Nephron (organoid): ENCODE measurements around the gene HOXB9.

Source experiments
- H3K27ac Mint-ChIP-seq, 3 experiments: 2 replicates each; pipeline ENCODE4 v1.8.0; 2020; ENCODE audit warnings: mixed read lengths in 3 of 3, mild to moderate bottlenecking in 2 of 3, moderate library complexity in 1 of 3
- H3K27me3 Mint-ChIP-seq: 2 replicates; pipeline ENCODE4 v1.8.0; 2021; ENCODE audit warnings: low read depth, mild to moderate bottlenecking, moderate library complexity, mixed read lengths
- H3K36me3 Mint-ChIP-seq: 2 replicates; pipeline ENCODE4 v1.8.0; 2020; ENCODE audit warnings: low read depth, mixed read lengths
- H3K4me1 Mint-ChIP-seq: 2 replicates; pipeline ENCODE4 v1.8.0; 2020; ENCODE audit warnings: mixed read lengths
- H3K4me3 Mint-ChIP-seq, 3 experiments: 2 replicates each; pipeline ENCODE4 v1.8.0; 2020; ENCODE audit warnings: mild to moderate bottlenecking in 3 of 3, mixed read lengths in 3 of 3, moderate library complexity in 2 of 3
- H3K9me3 Mint-ChIP-seq: 2 replicates; pipeline ENCODE4 v1.8.0; 2020; ENCODE audit warnings: mixed read lengths
- CTCF ChIP-seq, 3 experiments: fragments of 200-600 bp; sonication (generic); IDR thresholded peaks; one replicate each; pipeline ENCODE4 v1.5.0; 2021; ENCODE audit warnings: antibody characterized with exemption in 3 of 3; ENCODE audit not compliant: unreplicated experiment in 3 of 3

HOXB9 gene

DNA sequence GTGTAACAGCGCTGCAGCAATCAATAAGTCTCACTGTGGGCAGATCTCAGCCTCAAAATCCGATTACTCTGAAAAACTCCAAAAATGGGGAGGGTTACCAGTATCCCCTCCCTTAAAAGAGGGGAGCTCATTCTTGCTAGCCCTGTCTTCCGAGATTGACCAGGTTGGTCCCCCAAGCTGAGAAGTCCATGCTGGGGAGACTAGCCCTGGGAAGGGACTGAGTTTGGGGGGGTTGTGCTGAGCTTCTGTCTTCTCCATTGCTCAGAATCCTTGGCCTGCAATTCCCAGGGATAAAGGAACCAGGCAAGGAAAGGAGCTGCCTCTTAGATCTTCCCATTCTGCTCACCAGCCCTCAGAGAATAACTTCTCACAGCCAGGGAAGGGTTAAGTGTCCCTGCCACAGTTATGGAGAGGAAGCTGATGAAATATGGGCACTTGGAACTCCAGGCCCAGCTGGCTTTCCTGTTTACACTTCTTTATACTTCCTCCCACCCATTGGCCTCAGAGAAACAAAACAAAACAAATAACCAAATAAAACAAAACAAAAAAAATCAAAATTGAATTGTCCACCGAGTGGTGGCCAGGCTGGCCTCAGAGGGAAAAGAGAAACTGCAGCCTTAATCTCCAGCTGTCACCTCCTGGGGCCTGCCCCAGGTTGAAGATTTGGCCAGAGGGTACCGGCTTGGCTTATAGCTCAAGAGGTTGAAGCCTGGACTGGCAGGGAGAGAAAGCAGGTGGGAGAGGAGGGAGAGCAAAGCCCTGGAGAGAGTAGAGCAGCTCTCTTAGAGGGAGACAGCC lies 38.7 kb downstream of the HOXB9 start:
- peaks cover 53% of the 10 kb centered on the region for H3K36me3 Mint-ChIP-seq

GRCh38 chr17:48586355-48587258 lies 39.6 kb downstream of the HOXB9 start:
- Mint-ChIP-seq H3K27me3 (peaks cover 86% of the 10 kb centered on the region), H3K27ac (peak overlapping the region in 1 of 3 experiments; percentile 91), H3K9me3 (no peaks in the 10 kb centered on the region), H3K4me1 (peaks cover 91% of the 10 kb centered on the region), H3K4me3 (peak overlapping the region; percentile 84 to 98 (median 91)), H3K36me3 (peaks cover 49% of the 10 kb centered on the region)
- no peak for TF ChIP-seq CTCF (IDR thresholded peaks at IDR 0.05; ENCODE audit: unreplicated experiment in 3 of 3)

More for the DNA sequence above, 38.7 kb downstream of the HOXB9 start:
- peak overlapping the region; percentile 84 to 98 (median 91) for H3K4me3 Mint-ChIP-seq
- H3K27me3 Mint-ChIP-seq = peaks cover 88% of the 10 kb centered on the region
- no peaks in the 10 kb centered on the region for H3K9me3 Mint-ChIP-seq
- no peak for TF ChIP-seq CTCF (IDR thresholded peaks at IDR 0.05; ENCODE audit: unreplicated experiment in 3 of 3)
- H3K27ac Mint-ChIP-seq = peak overlapping the region in 1 of 3 experiments; percentile 91
- H3K4me1 Mint-ChIP-seq = peaks cover 92% of the 10 kb centered on the region

DNA sequence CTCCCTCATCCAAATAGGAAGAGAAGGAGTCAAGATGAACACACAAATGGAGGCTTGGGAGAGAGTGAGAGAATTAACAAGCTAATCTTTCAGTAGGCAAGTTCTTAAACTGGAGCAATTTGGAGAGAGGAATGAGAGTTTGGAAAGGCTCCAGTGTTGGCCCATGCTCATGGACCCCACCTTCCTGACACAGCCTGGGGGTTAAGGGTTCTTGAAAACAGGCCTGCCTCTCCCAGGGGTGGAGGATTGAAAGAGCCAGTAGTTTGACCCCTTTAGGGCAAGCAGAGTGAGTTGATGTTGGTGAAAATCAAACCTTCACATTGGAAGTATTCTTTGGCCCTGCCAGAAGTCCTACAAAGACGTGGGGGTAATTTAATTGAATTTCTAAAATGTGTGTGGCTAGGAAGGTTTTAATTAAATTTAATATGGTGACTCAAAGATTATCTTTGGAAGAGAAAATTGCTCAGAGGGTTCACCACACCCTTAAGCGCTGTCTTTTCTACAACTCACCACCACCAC lies 41.9 kb downstream of the HOXB9 start:
- peak overlapping the region; percentile 84 to 98 (median 91) for H3K4me3 Mint-ChIP-seq
- peaks cover 29% of the 10 kb centered on the region for H3K36me3 Mint-ChIP-seq
- peak overlapping the region in 1 of 3 experiments; percentile 91 for H3K27ac Mint-ChIP-seq
- TF ChIP-seq CTCF (IDR thresholded peaks at IDR 0.05; ENCODE audit: unreplicated experiment in 3 of 3) = no peak
- H3K4me1 Mint-ChIP-seq = peaks cover 90% of the 10 kb centered on the region
- no peaks in the 10 kb centered on the region for H3K9me3 Mint-ChIP-seq
- H3K27me3 Mint-ChIP-seq = peaks cover 87% of the 10 kb centered on the region

DNA sequence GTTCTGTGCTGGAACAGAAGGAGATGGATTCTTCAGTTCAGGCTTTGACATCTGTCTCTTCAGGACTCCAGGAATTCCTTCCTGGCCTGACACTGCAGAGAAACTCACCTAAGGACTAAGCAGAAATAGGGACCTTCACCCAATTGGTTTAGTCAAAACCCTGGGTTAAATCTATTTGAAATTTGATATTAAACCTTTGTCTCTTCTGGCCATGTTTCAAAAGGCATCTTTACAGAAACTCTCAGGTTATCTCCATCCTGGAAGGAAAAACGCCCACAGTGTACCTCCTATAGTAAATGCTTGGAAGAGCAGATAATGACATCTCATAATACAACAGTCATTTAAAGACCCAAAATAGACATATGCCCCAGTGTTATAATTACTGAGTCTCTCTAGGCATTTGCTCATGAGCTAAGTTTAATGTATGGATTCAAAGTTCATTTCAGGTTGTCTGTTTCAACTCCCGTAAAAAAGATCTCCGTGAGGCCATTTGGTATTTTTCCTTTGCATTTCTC lies 42.4 kb downstream of the HOXB9 start:
- H3K36me3 Mint-ChIP-seq = peaks cover 34% of the 10 kb centered on the region
- peaks cover 88% of the 10 kb centered on the region for H3K27me3 Mint-ChIP-seq
- no peaks in the 10 kb centered on the region for H3K9me3 Mint-ChIP-seq
- no peak for TF ChIP-seq CTCF (IDR thresholded peaks at IDR 0.05; ENCODE audit: unreplicated experiment in 3 of 3)
- peak overlapping the region; percentile 84 to 98 (median 91) for H3K4me3 Mint-ChIP-seq
- H3K4me1 Mint-ChIP-seq = peaks cover 93% of the 10 kb centered on the region
- H3K27ac Mint-ChIP-seq = peak overlapping the region in 1 of 3 experiments; percentile 91

DNA sequence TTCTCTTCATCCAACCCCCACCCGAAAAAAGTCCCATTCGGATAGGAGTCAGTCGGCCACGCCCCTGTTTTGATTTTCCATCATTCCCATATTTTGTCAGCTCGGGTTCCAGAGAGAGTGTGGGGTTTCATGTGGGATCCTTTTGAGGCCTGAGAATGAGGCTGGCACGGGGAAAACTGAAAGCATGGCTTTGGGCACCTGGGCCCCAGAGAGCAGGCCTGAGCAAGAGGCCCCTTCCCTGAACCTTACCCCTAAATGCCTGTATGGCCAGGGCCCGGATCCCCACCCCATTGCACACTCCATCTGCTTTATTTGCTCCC lies 43.4 kb downstream of the HOXB9 start:
- H3K27me3 Mint-ChIP-seq = peaks cover 86% of the 10 kb centered on the region
- no peaks in the 10 kb centered on the region for H3K9me3 Mint-ChIP-seq
- H3K4me3 Mint-ChIP-seq = peak overlapping the region; percentile 84 to 98 (median 91)
- peak overlapping the region in 1 of 3 experiments; percentile 91 for H3K27ac Mint-ChIP-seq
- peaks cover 28% of the 10 kb centered on the region for H3K36me3 Mint-ChIP-seq
- TF ChIP-seq CTCF (IDR thresholded peaks at IDR 0.05; ENCODE audit: unreplicated experiment in 3 of 3) = no peak
- H3K4me1 Mint-ChIP-seq = peaks cover 90% of the 10 kb centered on the region
